HepG2 (cell line): ENCODE results near the gene CORO7. TPM values are rescaled to one million over a fixed set of nuclear protein-coding genes. Genes with fewer than 3 reads are reported as not detected.
A peak's percentile ranks its signal among the peaks of the same experiment; 100 is the strongest.

Experiments
- ATAC-seq: fragments of 200-7000 bp; cut with Tn5 transposase; 3 replicates; pipeline ENCODE4 v1.9.1; 2020; ENCODE audit warnings: mild to moderate bottlenecking, moderate library complexity
- BruUV-seq: library from RNA; stranded (reverse); fragments of 400-500 nt; replicated peaks from 2 replicates; lab custom pipeline; 2021; lab: Mats Ljungman, UMichigan
- CTCF ChIA-PET: fragments of 300-600 bp; formaldehyde crosslinking; extraction: SDS; loops from one replicate; lab custom pipeline; 2021; ENCODE audit warnings: low total read pairs, inconsistent platforms, low intra/inter-chr PET ratio; lab: Yijun Ruan, JAX
- POLR2A ChIA-PET: fragments of 350-600 bp; sonication (Branson Sonifier 250); formaldehyde crosslinking; loops from one replicate; lab custom pipeline; 2020; ENCODE audit warnings: antibody characterized with exemption, inconsistent platforms; lab: Yijun Ruan, JAX
- DNase-seq: peaks from one replicate; pipeline ENCODE4 v3.0.0-alpha.2; 2015; ENCODE audit warnings: low spot score
- FAIRE-seq: peaks from 3 replicates; lab custom pipeline; 2011; peaks lifted over from hg19 to GRCh38; lab: Jason Lieb, UNC
- H2AFZ ChIP-seq: one replicate; pipeline ENCODE4 v1.6.1; 2011; ENCODE audit warnings: low read length, inconsistent platforms
- H3K27ac ChIP-seq: fragments of 300-600 bp; 3 replicates; pipeline ENCODE4 v1.8.0; 2011; ENCODE audit warnings: mixed run types, mild to moderate bottlenecking, mixed read lengths, low read length, inconsistent platforms; ENCODE audit not compliant: insufficient read depth; ENCODE audit errors: extremely low read length
- H3K27me3 ChIP-seq, 2 experiments: fragments of 200-600 bp in 1 of 2; 2 replicates in 1 of 2; 3 replicates in 1 of 2; pipeline versions ENCODE4 v1.6.0 to v1.8.0; 2011; ENCODE audit warnings: low read length in 2 of 2, mild to moderate bottlenecking in 2 of 2, moderate library complexity in 2 of 2, inconsistent platforms in 1 of 2; ENCODE audit not compliant: insufficient read depth in 2 of 2, control insufficient read depth in 1 of 2
- H3K36me3 ChIP-seq, 2 experiments: fragments of 200-600 bp in 1 of 2; replicated peaks in 1 of 2; 2 replicates in 1 of 2; 3 replicates in 1 of 2; pipeline versions ENCODE4 v1.5.1 to v1.8.0; 2011; ENCODE audit warnings: low read length in 2 of 2, inconsistent platforms in 1 of 2; ENCODE audit not compliant: insufficient read depth in 2 of 2, control insufficient read depth in 1 of 2
- H3K4me1 ChIP-seq: 2 replicates; pipeline ENCODE4 v1.5.1; 2012; ENCODE audit warnings: low read length, inconsistent platforms; ENCODE audit not compliant: insufficient read depth
- H3K4me2 ChIP-seq: 2 replicates; pipeline ENCODE4 v1.6.0; 2011; ENCODE audit warnings: low read depth, low read length, inconsistent platforms
- H3K4me3 ChIP-seq, 3 experiments: fragments of 200-600 bp in 1 of 3; sonication (generic), shearing (Covaris generic) in 1 of 3; replicated peaks in 1 of 3; 2 replicates each; pipeline ENCODE4 v1.5.1; 2011 to 2016; ENCODE audit warnings: low read length in 3 of 3, inconsistent platforms in 2 of 3, low read depth in 2 of 3, mild to moderate bottlenecking in 2 of 3, control low read depth in 1 of 3, mixed read lengths in 1 of 3; ENCODE audit not compliant: insufficient read depth in 1 of 3
- H3K79me2 ChIP-seq: one replicate; pipeline ENCODE4 v1.6.1; 2011; ENCODE audit warnings: low read length, inconsistent platforms; ENCODE audit not compliant: insufficient read depth
- H3K9ac ChIP-seq: 2 replicates; pipeline ENCODE4 v1.6.0; 2011; ENCODE audit warnings: mild to moderate bottlenecking, low read depth, low read length, inconsistent platforms; ENCODE audit not compliant: insufficient read depth
- H3K9me3 ChIP-seq: 2 replicates; pipeline ENCODE4 v1.5.1; 2012; ENCODE audit warnings: mild to moderate bottlenecking, low read length
- H4K20me1 ChIP-seq: 2 replicates; pipeline ENCODE4 v1.6.0; 2011; ENCODE audit warnings: inconsistent platforms, mild to moderate bottlenecking, low read length, moderate library complexity; ENCODE audit not compliant: insufficient read depth
- BCL3 ChIP-seq: sonication (generic); formaldehyde crosslinking; IDR thresholded peaks from 2 replicates; pipeline ENCODE4 v1.5.1; 2020; ENCODE audit warnings: mild to moderate bottlenecking, missing genetic modification reagents, moderate library complexity
- CEBPB ChIP-seq: IDR thresholded peaks from 2 replicates; pipeline ENCODE4 v1.6.1; 2011; ENCODE audit warnings: low read depth, low read length, improper control_type of control experiment, borderline replicate concordance
- MAZ ChIP-seq, 2 experiments: sonication (generic) in 1 of 2; formaldehyde crosslinking in 1 of 2; IDR thresholded peaks; 2 replicates each; pipeline versions ENCODE4 v1.5.0 to v1.6.1; 2012 to 2020; ENCODE audit warnings: low read depth in 2 of 2, mild to moderate bottlenecking in 2 of 2, borderline replicate concordance in 1 of 2, improper control_type of control experiment in 1 of 2, low read length in 1 of 2, missing genetic modification reagents in 1 of 2, moderate library complexity in 1 of 2
- WGBS: methylation state at CpG from one replicate; pipeline ENCODE4 v1.1.6; 2017; ENCODE audit warnings: low lambda C conversion rate; 5-methylcytosine and 5-hydroxymethylcytosine counted together
- in situ Hi-C: cut with HindIII; loops from 2 replicates; pipeline ENCODE4 v1.10.0; 2017; ENCODE audit warnings: low pct_unique_long_range_greater_than_20kb; ENCODE audit not compliant: extremely low pct_ligation_motif_present
- intact Hi-C: fragments of 100-400 bp; cut with micrococcal nuclease; formaldehyde crosslinking; loops from one replicate; pipeline ENCODE4 v1.10.0; 2022; ENCODE audit not compliant: unreplicated experiment
- polyA plus RNA-seq, 8 experiments: library from polyadenylated mRNA; depleted of rRNA in 3 of 8; stranded (reverse) in 7 of 8; unstranded in 1 of 8; fragments of >200 nt; fragmentation: Illumina TruSeq in 4 of 8; extraction: Trizol in 4 of 8; gene quantifications; 2 replicates each; pipeline versions ENCODE4 v1.2.1 to v1.2.3, GENCODE V29; 2011 to 2016; ENCODE audit warnings: low read depth in 4 of 8, missing spikeins in 1 of 8, mixed read lengths in 1 of 8; ENCODE audit not compliant: insufficient read depth in 1 of 8
- total RNA-seq, 5 experiments: library from RNA; depleted of rRNA; stranded (reverse); fragments of >200 nt; fragmentation: Illumina TruSeq; extraction: Trizol; gene quantifications; 2 replicates each; pipeline ENCODE4 v1.2.3, GENCODE V29; 2016; ENCODE audit warnings: low read depth in 1 of 5
- TF ChIP-seq, protein P1 (sequence below): fragments of 450-650 bp; IDR thresholded peaks from 2 replicates; pipeline ENCODE4 v1.6.1; 2017; ENCODE audit warnings: mild to moderate bottlenecking

The CORO7 gene
- total and polyA plus RNA-seq, 2 of the 13 experiments (the other 11 are each of a cell fraction or from before 2014, with no cell fraction given) = 9.9 to 14.3 TPM

- peaks cover 30% of the 10 kb centered on the region for H3K4me1 ChIP-seq
- no peak overlapping the region for H3K4me2 ChIP-seq
- intact Hi-C loops = no loop called here
- H3K4me3 ChIP-seq = no peak overlapping the region
- ATAC-seq (no peak), FAIRE-seq (no peak), DNase-seq (no peak)
- no peak overlapping the region for H3K9ac ChIP-seq
- H3K36me3 ChIP-seq = no peaks in the 10 kb centered on the region
- H2AFZ ChIP-seq = no peak overlapping the region
- in situ Hi-C loops = no loop called here
- no peak overlapping the region for H3K27ac ChIP-seq
- H3K27me3 ChIP-seq = no peaks in the 10 kb centered on the region; a peak in 1 of 5 replicates
- POLR2A ChIA-PET = no interaction called here
- no TSS peak for BruUV-seq
- CTCF ChIA-PET = no interaction called here
- 64% methylated on average over 8 of the region's 8 CpGs for WGBS
- no peaks in the 10 kb centered on the region for H3K9me3 ChIP-seq
- H3K79me2 ChIP-seq = peaks cover 4% of the 10 kb centered on the region
- TF ChIP-seq CEBPB = peak; percentile 29; the same call in 1 of the 2 replicates
- TF ChIP-seq, protein P1, sequence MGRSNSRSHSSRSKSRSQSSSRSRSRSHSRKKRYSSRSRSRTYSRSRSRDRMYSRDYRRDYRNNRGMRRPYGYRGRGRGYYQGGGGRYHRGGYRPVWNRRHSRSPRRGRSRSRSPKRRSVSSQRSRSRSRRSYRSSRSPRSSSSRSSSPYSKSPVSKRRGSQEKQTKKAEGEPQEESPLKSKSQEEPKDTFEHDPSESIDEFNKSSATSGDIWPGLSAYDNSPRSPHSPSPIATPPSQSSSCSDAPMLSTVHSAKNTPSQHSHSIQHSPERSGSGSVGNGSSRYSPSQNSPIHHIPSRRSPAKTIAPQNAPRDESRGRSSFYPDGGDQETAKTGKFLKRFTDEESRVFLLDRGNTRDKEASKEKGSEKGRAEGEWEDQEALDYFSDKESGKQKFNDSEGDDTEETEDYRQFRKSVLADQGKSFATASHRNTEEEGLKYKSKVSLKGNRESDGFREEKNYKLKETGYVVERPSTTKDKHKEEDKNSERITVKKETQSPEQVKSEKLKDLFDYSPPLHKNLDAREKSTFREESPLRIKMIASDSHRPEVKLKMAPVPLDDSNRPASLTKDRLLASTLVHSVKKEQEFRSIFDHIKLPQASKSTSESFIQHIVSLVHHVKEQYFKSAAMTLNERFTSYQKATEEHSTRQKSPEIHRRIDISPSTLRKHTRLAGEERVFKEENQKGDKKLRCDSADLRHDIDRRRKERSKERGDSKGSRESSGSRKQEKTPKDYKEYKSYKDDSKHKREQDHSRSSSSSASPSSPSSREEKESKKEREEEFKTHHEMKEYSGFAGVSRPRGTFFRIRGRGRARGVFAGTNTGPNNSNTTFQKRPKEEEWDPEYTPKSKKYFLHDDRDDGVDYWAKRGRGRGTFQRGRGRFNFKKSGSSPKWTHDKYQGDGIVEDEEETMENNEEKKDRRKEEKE = no peak
- no peak for TF ChIP-seq BCL3 (CRISPR knock-in tag)
- TF ChIP-seq MAZ (IDR thresholded peaks at IDR 0.05; ENCODE audit: borderline replicate concordance, low read depth, low read length) = no peak
- no peak for TF ChIP-seq MAZ (CRISPR knock-in tag; IDR thresholded peaks at IDR 0.05; ENCODE audit: low read depth)
- no peaks in the 10 kb centered on the region for H4K20me1 ChIP-seq
These were observed 4.2 kb upstream of the CORO7 start for GRCh38 chr16:4420505-4421105.
